Activated CD4-positive, alpha-beta T cell treated with anti-CD3 and anti-CD28 coated beads, Interleukin-2, amount 10 ng/mL, durations not matched to agents 7 days and 5 days (primary cell): Measurements from ENCODE around the gene ARHGAP6. TPM values are rescaled to one million over a fixed set of nuclear protein-coding genes. Genes with fewer than 3 reads are reported as not detected.
A peak's percentile ranks its signal among the peaks of the same experiment; 100 is the strongest.

ENCODE experiments used
- CTCF ChIA-PET: fragments of 350-600 bp; sonication (Branson Sonifier 250); formaldehyde crosslinking; loops from one replicate; lab custom pipeline; 2021; ENCODE audit warnings: antibody characterized with exemption; lab: Charles Lee
- POLR2A ChIA-PET: fragments of 350-600 bp; sonication (Branson Sonifier 250); formaldehyde crosslinking; loops from one replicate; lab custom pipeline; 2021; ENCODE audit warnings: antibody characterized with exemption; lab: Charles Lee
- DNase-seq: peaks from one replicate; pipeline ENCODE4 v3.0.0-alpha.2; 2020
- H3K27ac Mint-ChIP-seq: one replicate; pipeline ENCODE4 v1.8.0; 2021; ENCODE audit warnings: mild to moderate bottlenecking, moderate library complexity, mixed read lengths
- H3K27me3 Mint-ChIP-seq: one replicate; pipeline ENCODE4 v1.8.0; 2021; ENCODE audit warnings: mixed read lengths
- H3K36me3 Mint-ChIP-seq: one replicate; pipeline ENCODE4 v1.8.0; 2021; ENCODE audit warnings: low read depth, mixed read lengths
- H3K4me1 Mint-ChIP-seq: one replicate; pipeline ENCODE4 v1.8.0; 2021; ENCODE audit warnings: mixed read lengths
- H3K4me3 Mint-ChIP-seq: one replicate; pipeline ENCODE4 v1.8.0; 2021; ENCODE audit warnings: mild to moderate bottlenecking, moderate library complexity, mixed read lengths
- H3K9me3 Mint-ChIP-seq: one replicate; pipeline ENCODE4 v1.8.0; 2021; ENCODE audit warnings: mixed read lengths
- total RNA-seq, 2 experiments: library from RNA; stranded (reverse); gene quantifications; one replicate each; pipeline ENCODE4 v1.2.3, GENCODE V29; 2021

The ARHGAP6 gene
- total RNA-seq, 2 experiments from 2014 or later = not detected

DNA sequence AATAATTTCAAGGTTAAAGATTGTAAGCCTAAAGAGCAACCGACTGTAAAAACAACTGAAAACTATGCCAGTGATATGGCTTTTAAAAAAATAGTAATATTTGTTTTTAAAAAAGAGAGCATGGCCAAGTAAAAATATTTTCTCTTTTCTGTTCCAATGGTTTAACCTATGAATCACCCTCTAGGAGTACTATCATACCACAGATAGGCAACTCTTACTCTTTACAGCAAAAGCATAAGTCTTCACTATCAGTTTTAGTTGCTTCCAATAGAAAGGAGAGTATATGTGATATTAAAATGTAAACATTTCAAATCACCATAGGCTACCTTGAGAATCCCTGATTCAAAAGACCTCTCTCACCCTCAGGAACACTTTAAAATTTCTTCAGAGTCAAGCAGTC is 269.9 kb downstream of the ARHGAP6 start:
- no peak overlapping the region for H3K4me3 Mint-ChIP-seq
- ChIA-PET CTCF (no interaction called here), POLR2A (no interaction called here)
- no peak overlapping the region for H3K27ac Mint-ChIP-seq
- no peaks in the 10 kb centered on the region for H3K4me1 Mint-ChIP-seq
- DNase-seq = no peak
- H3K9me3 Mint-ChIP-seq = no peaks in the 10 kb centered on the region
- H3K36me3 Mint-ChIP-seq = no peaks in the 10 kb centered on the region
- no peaks in the 10 kb centered on the region for H3K27me3 Mint-ChIP-seq

GRCh38 chrX:11393949-11394654 is 271.6 kb downstream of the ARHGAP6 start:
- Mint-ChIP-seq H3K27ac (no peak overlapping the region), H3K4me1 (no peaks in the 10 kb centered on the region), H3K4me3 (no peak overlapping the region), H3K9me3 (no peaks in the 10 kb centered on the region), H3K27me3 (no peaks in the 10 kb centered on the region), H3K36me3 (no peaks in the 10 kb centered on the region)
- ChIA-PET CTCF (no interaction called here), POLR2A (no interaction called here)
- no peak for DNase-seq

- POLR2A ChIA-PET = no interaction called here
- H3K27ac Mint-ChIP-seq = no peak overlapping the region
- no peaks in the 10 kb centered on the region for H3K4me1 Mint-ChIP-seq
- CTCF ChIA-PET = no interaction called here
- no peaks in the 10 kb centered on the region for H3K27me3 Mint-ChIP-seq
- no peak overlapping the region for H3K4me3 Mint-ChIP-seq
- H3K36me3 Mint-ChIP-seq = no peaks in the 10 kb centered on the region
- H3K9me3 Mint-ChIP-seq = no peaks in the 10 kb centered on the region
- no peak for DNase-seq
These were observed 278.9 kb downstream of the ARHGAP6 start for GRCh38 chrX:11386812-11387211.

GRCh38 chrX:11386001-11386523 is 279.7 kb downstream of the ARHGAP6 start:
- Mint-ChIP-seq H3K4me1 (no peaks in the 10 kb centered on the region), H3K4me3 (no peak overlapping the region), H3K27ac (no peak overlapping the region), H3K27me3 (no peaks in the 10 kb centered on the region), H3K36me3 (no peaks in the 10 kb centered on the region), H3K9me3 (no peaks in the 10 kb centered on the region)
- CTCF ChIA-PET = no interaction called here
- no peak for DNase-seq
- POLR2A ChIA-PET = no interaction called here

DNA sequence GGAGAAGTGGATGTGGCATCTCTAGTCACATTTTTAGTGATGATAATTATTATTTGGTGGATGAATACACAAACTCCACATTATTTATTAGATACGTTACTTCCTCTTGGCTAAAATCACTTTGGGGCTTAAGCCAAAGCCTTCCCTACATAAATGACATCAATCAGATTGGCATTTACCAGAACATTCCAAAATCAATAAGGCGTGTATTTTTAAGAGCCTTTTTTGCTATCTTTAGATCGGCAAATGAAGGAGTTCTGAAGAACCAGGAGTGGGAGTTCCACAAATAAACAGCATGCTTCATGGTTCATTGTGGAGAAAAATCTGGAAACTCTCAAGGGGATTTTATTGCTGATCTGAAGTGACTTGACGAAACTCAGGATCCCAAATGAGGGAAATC is 282.8 kb downstream of the ARHGAP6 start:
- Mint-ChIP-seq H3K4me1 (no peaks in the 10 kb centered on the region), H3K4me3 (no peak overlapping the region), H3K36me3 (no peaks in the 10 kb centered on the region), H3K27me3 (no peaks in the 10 kb centered on the region), H3K9me3 (no peaks in the 10 kb centered on the region), H3K27ac (no peak overlapping the region)
- POLR2A ChIA-PET = no interaction called here
- DNase-seq = no peak
- CTCF ChIA-PET = no interaction called here

- no peak overlapping the region for H3K27ac Mint-ChIP-seq
- no peaks in the 10 kb centered on the region for H3K9me3 Mint-ChIP-seq
- CTCF ChIA-PET = no interaction called here
- no peaks in the 10 kb centered on the region for H3K27me3 Mint-ChIP-seq
- POLR2A ChIA-PET = no interaction called here
- no peak overlapping the region for H3K4me3 Mint-ChIP-seq
- no peaks in the 10 kb centered on the region for H3K4me1 Mint-ChIP-seq
- H3K36me3 Mint-ChIP-seq = no peaks in the 10 kb centered on the region
- peak; percentile 11 for DNase-seq
These were observed 284.3 kb downstream of the ARHGAP6 start for GRCh38 chrX:11381464-11381863.

GRCh38 chrX:11380187-11380844 is 285.4 kb downstream of the ARHGAP6 start:
- Mint-ChIP-seq H3K4me3 (no peak overlapping the region), H3K27me3 (peaks cover 3% of the 10 kb centered on the region), H3K4me1 (no peaks in the 10 kb centered on the region), H3K36me3 (no peaks in the 10 kb centered on the region), H3K27ac (no peak overlapping the region), H3K9me3 (no peaks in the 10 kb centered on the region)
- POLR2A ChIA-PET = no interaction called here
- no peak for DNase-seq
- CTCF ChIA-PET = no interaction called here

- H3K4me3 Mint-ChIP-seq = no peak overlapping the region
- DNase-seq = no peak
- CTCF ChIA-PET = no interaction called here
- POLR2A ChIA-PET = no interaction called here
- H3K36me3 Mint-ChIP-seq = no peaks in the 10 kb centered on the region
- no peak overlapping the region for H3K27ac Mint-ChIP-seq
- H3K4me1 Mint-ChIP-seq = no peaks in the 10 kb centered on the region
- H3K27me3 Mint-ChIP-seq = peaks cover 3% of the 10 kb centered on the region
- no peaks in the 10 kb centered on the region for H3K9me3 Mint-ChIP-seq
These were observed 289.6 kb downstream of the ARHGAP6 start for GRCh38 chrX:11376163-11376562.

DNA sequence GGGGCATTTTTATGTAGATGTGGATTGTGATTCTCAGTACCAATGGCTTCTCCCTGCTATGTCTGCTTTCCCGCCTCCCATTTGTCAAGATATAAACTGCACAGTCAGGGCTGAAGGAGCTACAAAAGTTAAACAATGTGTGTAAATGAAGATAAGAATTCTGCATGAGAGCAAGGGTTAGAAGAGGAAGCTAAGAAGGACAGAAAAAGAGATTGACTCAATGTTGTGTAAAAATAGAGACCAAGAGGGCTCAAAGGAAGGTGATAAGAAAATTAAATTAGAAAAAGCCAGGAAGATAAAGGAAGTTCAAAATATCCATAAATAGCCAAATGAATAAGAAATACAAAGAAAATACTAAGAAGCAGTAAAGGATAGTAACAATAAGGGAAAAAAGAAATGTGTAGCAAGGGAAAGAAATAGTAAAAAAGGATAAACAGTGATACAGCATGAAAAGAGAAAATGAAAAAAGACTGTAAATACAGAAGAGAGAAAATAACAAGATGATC is 290.1 kb downstream of the ARHGAP6 start:
- no peak for DNase-seq
- no peaks in the 10 kb centered on the region for H3K9me3 Mint-ChIP-seq
- ChIA-PET CTCF (no interaction called here), POLR2A (no interaction called here)
- H3K4me3 Mint-ChIP-seq = no peak overlapping the region
- no peaks in the 10 kb centered on the region for H3K36me3 Mint-ChIP-seq
- H3K4me1 Mint-ChIP-seq = no peaks in the 10 kb centered on the region
- peaks cover 3% of the 10 kb centered on the region for H3K27me3 Mint-ChIP-seq
- no peak overlapping the region for H3K27ac Mint-ChIP-seq

DNA sequence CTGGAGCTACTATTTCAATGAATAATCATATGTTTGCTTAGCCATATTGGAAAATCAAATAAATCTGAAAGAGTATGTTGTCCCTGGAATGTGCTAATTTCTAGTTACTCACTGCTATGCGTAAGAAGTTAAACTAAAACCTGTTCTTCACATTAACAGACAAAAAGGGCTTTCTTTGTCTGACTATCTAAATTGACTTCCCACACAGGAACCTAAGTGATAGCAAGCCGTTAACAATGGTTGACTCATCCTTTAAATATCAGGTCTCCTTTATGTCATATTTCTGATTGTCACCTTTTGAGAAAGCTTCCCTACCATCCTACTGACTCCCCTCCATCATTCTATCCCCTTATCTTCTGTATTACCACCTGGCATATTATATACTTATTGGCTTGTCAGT is 291.1 kb downstream of the ARHGAP6 start:
- Mint-ChIP-seq H3K9me3 (no peaks in the 10 kb centered on the region), H3K4me3 (no peak overlapping the region), H3K27me3 (peaks cover 3% of the 10 kb centered on the region), H3K27ac (no peak overlapping the region), H3K4me1 (no peaks in the 10 kb centered on the region), H3K36me3 (no peaks in the 10 kb centered on the region)
- POLR2A ChIA-PET = no interaction called here
- no peak for DNase-seq
- CTCF ChIA-PET = no interaction called here

- POLR2A ChIA-PET = no interaction called here
- no peaks in the 10 kb centered on the region for H3K9me3 Mint-ChIP-seq
- DNase-seq = no peak
- no peak overlapping the region for H3K4me3 Mint-ChIP-seq
- no peaks in the 10 kb centered on the region for H3K36me3 Mint-ChIP-seq
- H3K4me1 Mint-ChIP-seq = no peaks in the 10 kb centered on the region
- CTCF ChIA-PET = no interaction called here
- peaks cover 3% of the 10 kb centered on the region for H3K27me3 Mint-ChIP-seq
- no peak overlapping the region for H3K27ac Mint-ChIP-seq
These were observed 294.6 kb downstream of the ARHGAP6 start for GRCh38 chrX:11371106-11371505.

DNA sequence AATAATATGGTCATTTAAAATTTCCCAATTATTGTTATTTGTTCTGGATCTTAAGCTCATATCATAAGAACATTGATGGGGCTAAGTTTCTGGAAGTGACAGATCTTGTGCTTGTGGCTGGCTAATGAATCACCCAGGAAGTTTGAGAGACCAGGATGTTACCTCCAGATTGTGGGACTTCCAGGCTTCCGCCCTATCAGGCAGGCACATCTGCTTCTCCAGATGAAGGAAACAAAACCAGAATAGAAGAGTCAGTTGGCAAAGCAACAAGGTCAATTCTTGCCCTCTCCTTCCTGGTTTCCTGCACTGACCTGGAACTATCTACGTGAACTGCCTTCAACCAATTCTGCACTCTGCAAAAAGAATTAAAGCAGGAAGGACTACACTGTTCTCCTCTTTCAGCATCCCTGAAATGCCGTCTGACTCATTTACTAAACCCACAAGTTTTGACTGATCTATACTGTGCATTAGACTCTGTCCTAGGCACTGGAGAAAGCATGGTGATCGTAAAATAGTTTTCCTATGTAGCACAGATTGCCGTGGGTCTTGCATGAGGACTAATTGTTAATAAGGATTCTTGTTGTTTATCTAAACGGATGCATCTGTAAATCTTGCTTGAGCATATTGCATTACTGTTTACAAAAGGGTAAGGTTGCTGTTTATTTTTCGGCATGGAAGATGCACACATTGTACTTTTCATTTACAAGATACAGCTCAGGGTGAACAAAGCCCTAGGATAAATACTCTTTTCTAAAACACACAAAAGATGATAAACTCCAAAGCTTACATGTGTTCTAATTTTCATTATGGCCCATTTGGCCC is 297.9 kb downstream of the ARHGAP6 start:
- no peaks in the 10 kb centered on the region for H3K4me1 Mint-ChIP-seq
- CTCF ChIA-PET = no interaction called here
- DNase-seq = no peak
- POLR2A ChIA-PET = no interaction called here
- H3K27ac Mint-ChIP-seq = no peak overlapping the region
- no peak overlapping the region for H3K4me3 Mint-ChIP-seq
- H3K27me3 Mint-ChIP-seq = no peaks in the 10 kb centered on the region
- no peaks in the 10 kb centered on the region for H3K9me3 Mint-ChIP-seq
- H3K36me3 Mint-ChIP-seq = no peaks in the 10 kb centered on the region

DNA sequence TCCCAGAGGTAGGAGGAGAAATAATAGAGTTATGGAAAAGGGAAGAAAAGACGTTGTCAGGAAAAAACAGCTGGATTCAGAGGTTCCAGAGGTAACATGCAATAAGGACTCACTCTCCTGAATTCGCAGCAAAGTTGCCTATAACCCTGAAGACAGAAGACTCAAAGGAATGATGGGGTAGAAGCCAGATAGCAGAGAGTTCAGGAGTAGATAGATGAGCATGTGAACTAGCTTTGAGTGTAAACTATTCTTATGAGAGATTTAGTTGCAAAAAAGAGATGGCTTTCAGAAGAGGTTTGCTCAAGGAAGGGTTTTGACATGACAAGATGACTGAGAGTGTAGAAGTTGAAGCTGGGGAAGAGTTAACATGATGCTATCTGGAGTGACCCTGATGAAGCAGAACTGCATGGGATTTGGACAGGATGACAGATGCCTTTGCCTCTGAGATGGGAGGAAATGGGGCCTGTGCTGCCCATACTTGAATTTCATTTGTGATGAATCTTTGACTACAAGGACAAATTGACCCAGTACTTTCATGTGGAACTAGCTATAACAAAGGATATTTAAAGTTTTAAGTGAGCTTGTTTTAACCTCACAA is 298.6 kb downstream of the ARHGAP6 start:
- POLR2A ChIA-PET = no interaction called here
- Mint-ChIP-seq H3K27me3 (no peaks in the 10 kb centered on the region), H3K36me3 (no peaks in the 10 kb centered on the region), H3K9me3 (no peaks in the 10 kb centered on the region), H3K4me3 (no peak overlapping the region), H3K4me1 (no peaks in the 10 kb centered on the region), H3K27ac (no peak overlapping the region)
- CTCF ChIA-PET = no interaction called here
- DNase-seq = no peak
